ENCODE data around the gene HIF1A. TPM values are rescaled to one million over a fixed set of nuclear protein-coding genes. Genes with fewer than 3 reads are reported as not detected.
"Not testable (repeated sequence)": the region's sequence is repeated elsewhere in the genome, so short reads cannot be mapped to it uniquely, and the experiment has no call there.

HIF1A gene
- total RNA-seq, 1 donor from 2014 or later: 128 TPM

GRCh38 chr14:61706096-61706690 lies 10.9 kb downstream of the HIF1A start:
- no peak for DNase-seq (ENCODE audit: low read depth in 2 of 2)

- DNase-seq (ENCODE audit: low read depth in 2 of 2): not testable (repeated sequence)
These were observed 12.5 kb downstream of the HIF1A start for GRCh38 chr14:61707774-61708173.

- DNase-seq (ENCODE audit: low read depth in 2 of 2): not testable (repeated sequence)
These were observed 13.4 kb downstream of the HIF1A start for GRCh38 chr14:61708693-61709092.

- DNase-seq (ENCODE audit: low read depth in 2 of 2): peak; percentile 42 to 75
These were observed 15.8 kb downstream of the HIF1A start for GRCh38 chr14:61710853-61711817.

- DNase-seq (ENCODE audit: low read depth in 2 of 2): no peak
These were observed 16.8 kb downstream of the HIF1A start for GRCh38 chr14:61712137-61712536.

GRCh38 chr14:61713724-61714437 lies 18.6 kb downstream of the HIF1A start:
- DNase-seq (ENCODE audit: low read depth in 2 of 2): no peak

GRCh38 chr14:61716956-61717355 lies 21.6 kb downstream of the HIF1A start:
- DNase-seq (ENCODE audit: low read depth in 2 of 2): no peak

GRCh38 chr14:61718039-61718438 lies 22.7 kb downstream of the HIF1A start:
- DNase-seq (ENCODE audit: low read depth in 2 of 2): no peak

- peak in 1 of 2 donors; percentile 37 for DNase-seq (ENCODE audit: low read depth in 2 of 2)
These were observed 24.3 kb downstream of the HIF1A start for GRCh38 chr14:61719344-61720293.

GRCh38 chr14:61720294-61720661 lies 25.0 kb downstream of the HIF1A start:
- DNase-seq (ENCODE audit: low read depth in 2 of 2): no peak

GRCh38 chr14:61720741-61721140 lies 25.4 kb downstream of the HIF1A start:
- no peak for DNase-seq (ENCODE audit: low read depth in 2 of 2)

- no peak for DNase-seq (ENCODE audit: low read depth in 2 of 2)
These were observed 28.8 kb downstream of the HIF1A start for GRCh38 chr14:61724133-61724532.

GRCh38 chr14:61726778-61727658 lies 31.7 kb downstream of the HIF1A start:
- no peak for DNase-seq (ENCODE audit: low read depth in 2 of 2)

GRCh38 chr14:61730756-61731373 lies 35.6 kb downstream of the HIF1A start:
- peak; percentile 38 to 67 for DNase-seq (ENCODE audit: low read depth in 2 of 2)

GRCh38 chr14:61733972-61734371 lies 38.7 kb downstream of the HIF1A start:
- no peak for DNase-seq (ENCODE audit: low read depth in 2 of 2)

GRCh38 chr14:61736751-61737150 lies 41.4 kb downstream of the HIF1A start:
- no peak for DNase-seq (ENCODE audit: low read depth in 2 of 2)

- DNase-seq (ENCODE audit: low read depth in 2 of 2): no peak
These were observed 42.6 kb downstream of the HIF1A start for GRCh38 chr14:61737915-61738314.

GRCh38 chr14:61739133-61739532 lies 43.8 kb downstream of the HIF1A start:
- no peak for DNase-seq (ENCODE audit: low read depth in 2 of 2)

GRCh38 chr14:61742371-61742770 lies 47.1 kb downstream of the HIF1A start:
- no peak for DNase-seq (ENCODE audit: low read depth in 2 of 2)

- no peak for DNase-seq (ENCODE audit: low read depth in 2 of 2)
These were observed 48.9 kb downstream of the HIF1A start for GRCh38 chr14:61744238-61744637.
